GM12865 (cell line): ENCODE measurements around the gene NDUFS6.

Experiments used
- DNase-seq: peaks from one replicate; pipeline ENCODE4 v3.0.0; 2010; ENCODE audit warnings: low read depth
- H3K4me3 ChIP-seq: 2 replicates; pipeline ENCODE4 v1.5.1; 2011; ENCODE audit warnings: mild to moderate bottlenecking, low read depth, low read length, control low read depth
- CTCF ChIP-seq: IDR thresholded peaks from 2 replicates; pipeline ENCODE4 v1.5.1; 2011; ENCODE audit warnings: low read length, control low read depth, low read depth, inconsistent platforms; ENCODE audit not compliant: insufficient read depth; ENCODE audit errors: missing control alignments

Gene NDUFS6

GRCh38 chr5:1779782-1780613, 21.2 kb upstream of the NDUFS6 start:
- no peak overlapping the region for H3K4me3 ChIP-seq
- DNase-seq = no peak
- TF ChIP-seq CTCF = no peak

- TF ChIP-seq CTCF = no peak
- no peak for DNase-seq
Measured at GRCh38 chr5:1780614-1780930, 20.6 kb upstream of the NDUFS6 start.

GRCh38 chr5:1781107-1781506, 20.1 kb upstream of the NDUFS6 start:
- no peak for DNase-seq
- no peak for TF ChIP-seq CTCF
- H3K4me3 ChIP-seq = no peak overlapping the region

More at GRCh38 chr5:1780614-1780930, 20.6 kb upstream of the NDUFS6 start:
- H3K4me3 ChIP-seq = no peak overlapping the region

- TF ChIP-seq CTCF = no peak
- peak overlapping the region; percentile 21 for H3K4me3 ChIP-seq
- no peak for DNase-seq
Measured at GRCh38 chr5:1781726-1782384, 19.4 kb upstream of the NDUFS6 start.

GRCh38 chr5:1782385-1783215, 18.6 kb upstream of the NDUFS6 start:
- peak; percentile 62 for DNase-seq
- TF ChIP-seq CTCF = no peak
- peak overlapping the region; percentile 31 for H3K4me3 ChIP-seq

- peak overlapping the region; percentile 31 for H3K4me3 ChIP-seq
- DNase-seq = peak; percentile 86
- TF ChIP-seq CTCF = no peak
Measured at GRCh38 chr5:1783216-1783554, 18.0 kb upstream of the NDUFS6 start.
